ENCODE data around the gene FNDC10. TPM values are rescaled to one million over a fixed set of nuclear protein-coding genes. Genes with fewer than 3 reads are reported as not detected.
"Not testable (repeated sequence)": the region's sequence is repeated elsewhere in the genome, so short reads cannot be mapped to it uniquely, and the experiment has no call there.

The FNDC10 gene
- total RNA-seq, 2 donors from 2014 or later = 0.18 to 2.9 TPM

DNA sequence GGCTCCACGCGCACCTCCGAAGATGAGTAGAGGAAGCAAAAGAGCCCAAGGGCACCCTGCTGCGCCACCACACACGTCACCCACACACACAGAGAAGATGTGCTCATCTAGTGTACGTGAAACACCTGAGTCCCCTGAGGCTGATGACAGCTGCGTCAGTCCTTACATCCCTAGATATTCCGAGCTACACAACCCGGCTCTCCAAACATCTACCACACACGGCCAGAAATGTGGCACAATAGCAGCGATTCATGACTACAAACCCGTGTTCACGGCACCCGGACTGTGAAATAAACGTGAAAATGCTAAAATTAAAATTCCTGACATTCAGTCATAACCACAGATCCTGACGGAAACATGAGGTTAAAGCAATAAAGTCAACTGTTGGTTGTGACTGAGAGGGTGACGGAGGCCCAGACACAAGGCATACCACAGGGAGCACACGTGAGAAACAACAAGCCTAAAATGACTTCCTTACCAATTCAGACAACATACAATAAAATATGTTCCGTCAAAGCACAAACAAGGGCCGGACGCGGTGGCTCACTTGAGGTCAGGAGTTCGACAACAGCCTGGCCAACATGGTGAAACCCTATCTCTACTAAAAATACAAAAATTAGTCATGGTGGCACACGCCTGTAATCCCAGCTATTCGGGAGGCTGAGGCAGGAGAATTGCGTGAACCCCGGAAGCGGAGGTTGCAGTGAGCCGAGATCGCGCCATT lies 32.6 kb downstream of the FNDC10 start:
- Mint-ChIP-seq H3K36me3 (peaks cover 4 to 23% of the 10 kb centered on the region in 2 donors), H3K27ac (no peak overlapping the region), H3K9me3 (no peaks in the 10 kb centered on the region)
- ATAC-seq (no peak), DNase-seq (ENCODE audit: low spot score in 2 of 2) (no peak)

DNA sequence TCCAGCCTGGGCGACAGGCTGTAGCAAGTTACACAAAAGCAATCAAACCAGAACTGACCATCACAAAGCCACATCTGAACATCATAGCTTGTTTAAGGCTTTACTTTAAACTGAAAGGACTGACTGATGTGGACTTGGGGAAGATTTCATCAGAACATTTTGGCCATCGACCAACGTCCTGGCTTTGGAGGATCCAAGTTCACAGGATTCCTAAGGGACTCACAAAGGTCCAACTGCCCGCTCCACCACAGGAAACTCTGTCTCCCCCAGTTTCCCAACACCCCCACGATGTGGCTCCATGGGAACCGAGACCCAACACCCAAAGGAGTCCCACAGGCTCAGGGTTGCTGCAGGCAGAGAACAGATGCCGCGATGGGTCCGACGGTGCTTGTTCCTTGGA lies 34.6 kb downstream of the FNDC10 start:
- DNase-seq (ENCODE audit: low spot score in 2 of 2) (no peak), ATAC-seq (no peak)
- H3K27ac Mint-ChIP-seq = peak overlapping the region; percentile 44 to 64
- H3K36me3 Mint-ChIP-seq = peaks cover 4 to 25% of the 10 kb centered on the region in 2 donors
- no peaks in the 10 kb centered on the region for H3K9me3 Mint-ChIP-seq

DNA sequence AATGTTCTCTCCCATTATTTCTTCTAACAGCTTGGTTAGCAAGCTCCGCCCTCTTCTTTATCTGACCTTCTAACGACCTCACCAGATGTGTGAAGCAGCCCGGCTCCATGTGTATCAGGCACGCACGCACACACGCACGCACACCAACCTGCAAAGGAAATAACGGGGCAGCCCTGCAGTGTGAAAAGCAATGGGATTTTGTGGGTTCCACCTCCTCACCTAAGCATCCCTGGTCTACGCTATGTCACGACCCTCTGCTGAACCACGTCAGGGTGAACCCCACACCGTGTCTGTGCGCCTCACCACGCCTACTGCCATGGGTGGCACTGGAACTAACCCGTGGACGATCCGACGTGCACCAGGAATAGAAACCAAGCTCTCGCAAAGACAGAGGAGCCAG lies 35.7 kb downstream of the FNDC10 start:
- peaks cover 4 to 25% of the 10 kb centered on the region in 2 donors for H3K36me3 Mint-ChIP-seq
- ATAC-seq = no peak
- DNase-seq (ENCODE audit: low spot score in 2 of 2) = no peak
- H3K9me3 Mint-ChIP-seq = no peaks in the 10 kb centered on the region
- peak overlapping the region in 1 of 2 donors; percentile 77 for H3K27ac Mint-ChIP-seq

DNA sequence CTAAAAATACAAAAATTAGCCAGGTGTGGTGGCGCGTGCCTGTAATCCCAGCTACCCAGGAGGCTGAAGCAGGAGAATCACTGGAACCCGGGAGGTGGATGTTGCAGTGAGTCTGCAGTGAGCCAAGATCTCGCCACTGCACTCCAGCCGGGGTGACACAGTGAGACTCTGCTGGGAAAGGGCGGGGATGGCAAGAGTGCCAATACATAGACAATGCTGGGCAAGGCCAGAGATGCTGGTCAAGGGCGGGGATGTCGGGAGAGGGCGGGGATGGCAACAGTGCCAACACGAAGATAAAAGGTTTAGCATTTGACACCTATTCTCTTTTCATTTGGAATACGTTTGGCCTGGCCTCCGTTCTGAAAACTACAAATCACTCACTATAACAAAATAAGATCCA lies 36.2 kb downstream of the FNDC10 start:
- peaks cover 4 to 25% of the 10 kb centered on the region in 2 donors for H3K36me3 Mint-ChIP-seq
- ATAC-seq (no peak), DNase-seq (ENCODE audit: low spot score in 2 of 2) (no peak)

DNA sequence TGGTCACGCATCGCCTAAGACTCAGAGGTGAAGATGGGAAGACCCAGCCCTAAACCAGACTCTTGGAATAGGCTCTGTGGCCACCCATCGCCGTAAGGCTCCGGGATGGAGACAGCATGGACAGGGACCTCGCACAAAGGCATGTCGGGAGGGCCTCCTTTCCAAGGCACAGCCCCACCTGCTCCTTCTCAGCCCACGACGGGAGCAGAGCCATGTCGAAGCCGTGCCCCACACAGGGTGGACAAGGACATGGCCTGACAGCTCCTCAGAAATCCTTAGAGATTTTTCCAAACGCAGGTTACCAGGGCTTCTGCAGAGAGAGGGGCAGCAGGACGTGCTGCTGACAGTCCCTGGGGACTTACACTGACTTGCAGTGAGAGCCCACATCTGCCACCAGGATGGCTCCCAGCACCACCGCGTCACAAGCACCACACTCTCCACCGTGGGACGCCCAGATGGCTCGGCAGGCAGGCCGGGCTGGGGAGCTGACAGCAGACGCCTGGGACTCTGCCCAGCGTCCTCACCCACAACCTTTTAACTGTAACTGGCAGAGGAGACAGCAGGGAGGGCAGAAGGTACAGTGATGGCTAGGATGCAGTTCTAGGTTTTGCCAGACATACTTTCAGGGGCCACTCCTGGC lies 37.3 kb downstream of the FNDC10 start:
- Mint-ChIP-seq H3K36me3 (peaks cover 4 to 25% of the 10 kb centered on the region in 2 donors), H3K9me3 (no peaks in the 10 kb centered on the region), H3K27ac (peak overlapping the region in 1 of 2 donors; percentile 37)
- ATAC-seq (no peak), DNase-seq (ENCODE audit: low spot score in 2 of 2) (no peak)

More for the DNA sequence above, 36.2 kb downstream of the FNDC10 start:
- Mint-ChIP-seq H3K9me3 (no peaks in the 10 kb centered on the region), H3K27ac (no peak overlapping the region)

DNA sequence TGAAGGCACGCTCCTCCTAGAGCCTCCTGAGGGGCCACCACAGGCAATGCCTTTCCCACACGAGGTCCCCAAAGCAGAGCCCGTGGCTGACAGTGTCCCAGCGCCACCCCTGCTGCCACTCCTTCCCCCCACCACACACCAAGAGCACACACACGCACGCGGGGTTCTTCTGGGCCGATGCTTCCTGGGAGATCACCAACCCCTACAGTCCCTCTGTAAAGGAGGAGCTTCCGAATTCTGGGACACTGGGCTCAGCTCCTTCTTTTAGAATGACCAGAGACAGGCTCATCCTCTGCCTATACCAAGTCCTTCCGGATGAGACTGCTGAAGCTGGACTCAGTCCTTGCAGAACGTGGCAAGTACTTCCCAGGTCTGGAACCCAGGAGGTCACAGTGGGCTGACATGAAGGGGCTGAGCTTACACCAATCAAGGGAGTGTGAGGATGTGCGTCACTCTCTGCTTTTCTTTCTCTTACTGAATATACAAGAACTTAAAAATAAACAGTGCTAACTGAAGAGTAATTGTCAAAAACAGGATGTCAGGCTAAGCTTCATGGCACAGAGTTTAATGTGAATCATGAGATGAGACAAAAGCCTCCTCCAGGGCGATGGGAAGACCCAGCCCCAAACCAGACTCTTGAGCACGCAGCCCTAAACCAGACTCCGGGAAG lies 38.0 kb downstream of the FNDC10 start:
- peak overlapping the region; percentile 23 to 79 for H3K27ac Mint-ChIP-seq
- peaks cover 4 to 25% of the 10 kb centered on the region in 2 donors for H3K36me3 Mint-ChIP-seq
- H3K9me3 Mint-ChIP-seq = no peaks in the 10 kb centered on the region
- no peak for ATAC-seq
- DNase-seq (ENCODE audit: low spot score in 2 of 2) = no peak

DNA sequence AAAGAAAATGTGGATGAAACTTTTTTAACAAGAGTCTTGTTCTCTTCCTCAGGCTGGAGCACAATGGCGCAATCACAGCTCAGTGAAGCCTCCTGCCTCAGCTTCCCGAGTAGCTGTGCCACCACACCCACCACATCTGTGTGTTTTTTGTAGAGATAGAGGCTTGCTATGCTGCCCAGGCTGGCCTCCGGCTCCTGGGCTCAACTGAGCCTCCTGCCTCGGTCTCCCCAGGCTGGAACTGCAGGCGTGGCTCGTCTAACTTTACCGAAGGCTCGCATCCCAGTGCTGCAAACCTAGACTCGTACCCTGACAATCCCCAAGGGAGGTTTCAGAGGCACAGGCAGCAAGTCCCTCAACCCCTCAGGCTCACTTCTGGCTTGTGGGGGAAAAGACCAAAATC lies 39.8 kb downstream of the FNDC10 start:
- H3K27ac Mint-ChIP-seq = peak overlapping the region in 1 of 2 donors; percentile 84
- H3K36me3 Mint-ChIP-seq = peaks cover 4 to 20% of the 10 kb centered on the region in 2 donors
- no peak for DNase-seq (ENCODE audit: low spot score in 2 of 2)
- no peak for ATAC-seq
- no peaks in the 10 kb centered on the region for H3K9me3 Mint-ChIP-seq

DNA sequence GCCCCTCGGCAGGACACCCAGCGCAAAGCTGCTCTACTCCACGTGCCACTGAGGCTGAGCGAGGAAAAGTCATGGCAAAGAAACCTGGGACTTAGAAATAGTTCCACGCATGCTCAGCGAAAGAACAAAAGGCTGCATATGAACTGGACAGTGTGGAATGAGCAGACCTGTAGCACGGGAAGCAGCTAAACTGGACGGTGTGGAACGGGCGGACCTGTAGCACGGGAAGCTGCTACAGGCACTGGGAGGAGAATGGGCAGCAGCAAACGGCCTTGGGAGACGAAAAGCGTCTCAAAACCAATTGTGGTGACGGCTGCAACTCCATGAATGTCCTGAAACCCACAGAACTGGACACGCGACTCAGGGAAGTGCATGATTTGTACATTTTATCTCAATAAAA lies 40.9 kb downstream of the FNDC10 start:
- Mint-ChIP-seq H3K27ac (peak overlapping the region in 1 of 2 donors; percentile 62), H3K9me3 (no peaks in the 10 kb centered on the region), H3K36me3 (peaks cover 0 to 11% of the 10 kb centered on the region in 2 donors)
- no peak for DNase-seq (ENCODE audit: low spot score in 2 of 2)
- no peak for ATAC-seq

DNA sequence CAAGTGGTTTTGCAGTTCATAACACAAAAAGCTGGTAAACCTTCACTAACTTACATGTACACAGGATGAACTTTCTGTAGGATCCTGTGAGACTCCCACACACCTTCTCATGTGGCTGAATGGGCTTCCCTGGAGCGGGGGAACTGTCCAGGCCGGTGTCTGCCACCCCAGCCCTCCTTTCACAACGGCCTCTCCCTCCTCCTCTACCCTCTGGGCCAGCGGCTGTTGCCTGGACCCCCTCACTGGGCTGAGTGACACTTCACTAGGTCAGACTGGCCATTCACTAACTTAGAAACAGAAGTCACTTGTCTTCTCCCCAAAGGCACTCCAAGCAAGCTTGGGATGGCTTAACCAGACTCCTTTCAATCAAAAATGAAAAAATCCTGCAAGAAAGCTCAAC lies 41.3 kb downstream of the FNDC10 start:
- no peak for ATAC-seq
- no peaks in the 10 kb centered on the region for H3K9me3 Mint-ChIP-seq
- peaks cover 0 to 7% of the 10 kb centered on the region in 2 donors for H3K36me3 Mint-ChIP-seq
- H3K27ac Mint-ChIP-seq = peak overlapping the region in 1 of 2 donors; percentile 62
- no peak for DNase-seq (ENCODE audit: low spot score in 2 of 2)

DNA sequence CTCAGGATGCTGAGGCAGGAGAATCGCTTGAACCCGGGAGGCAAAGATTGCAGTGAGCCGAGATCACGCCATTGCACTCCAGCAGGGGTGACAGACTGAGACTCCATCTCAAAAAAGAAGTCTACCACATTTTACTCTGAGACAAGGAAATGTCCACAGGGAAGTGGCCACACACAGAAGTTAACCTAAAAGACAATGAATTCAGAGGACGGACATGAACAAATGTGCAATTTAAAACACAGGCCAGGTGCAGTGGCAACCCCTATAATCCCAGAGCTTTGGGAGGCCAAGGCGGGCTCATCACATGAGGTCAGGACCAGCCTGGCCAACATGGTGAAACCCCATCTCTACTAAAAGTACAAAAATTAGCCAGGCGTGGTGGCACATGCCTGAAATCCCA lies 42.2 kb downstream of the FNDC10 start:
- not testable (repeated sequence) for H3K36me3 Mint-ChIP-seq, ATAC-seq

DNA sequence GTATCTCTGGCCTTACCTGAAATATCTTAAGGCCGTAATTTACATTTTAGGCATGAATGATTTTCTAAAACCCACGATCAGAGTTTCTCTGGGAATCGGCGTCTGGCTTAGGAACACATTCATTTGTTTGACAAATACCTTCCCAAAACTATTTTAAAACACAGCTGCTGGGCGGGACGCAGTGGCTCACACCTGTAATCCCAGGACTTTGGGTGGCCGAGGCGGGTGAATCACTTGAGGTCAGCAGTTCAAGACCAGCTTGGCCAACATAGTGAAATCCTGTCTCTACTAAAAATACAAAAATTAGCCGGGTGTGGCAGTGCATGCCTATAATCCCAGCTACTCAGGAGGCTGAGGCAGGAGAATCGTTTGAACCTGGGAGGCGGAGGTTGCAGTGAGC lies 43.0 kb downstream of the FNDC10 start:
- not testable (repeated sequence) for H3K9me3 Mint-ChIP-seq

More for the DNA sequence above, 42.2 kb downstream of the FNDC10 start:
- H3K27ac Mint-ChIP-seq = peak overlapping the region in 1 of 2 donors; percentile 51
- not testable (repeated sequence) for DNase-seq (ENCODE audit: low spot score in 2 of 2); H3K9me3 Mint-ChIP-seq

DNA sequence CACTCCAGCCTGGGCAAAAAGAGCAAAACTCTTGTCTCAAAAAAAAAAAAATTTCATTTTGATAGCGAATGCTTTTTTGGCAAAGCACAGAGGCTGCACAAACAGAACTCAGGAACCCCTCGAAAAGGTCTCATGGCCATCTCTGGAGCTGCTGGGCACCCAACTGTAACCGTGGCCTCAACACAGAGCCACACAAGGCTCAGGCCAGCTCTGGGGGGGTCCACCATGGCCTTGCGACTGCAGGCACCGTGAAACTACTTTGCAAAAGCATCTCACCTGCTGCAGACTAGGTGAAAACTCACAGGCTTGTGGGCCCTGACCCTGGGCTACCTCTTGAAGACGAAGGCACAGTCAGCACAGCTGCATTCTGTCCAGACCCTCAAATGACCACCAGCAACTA lies 43.4 kb downstream of the FNDC10 start:
- DNase-seq (ENCODE audit: low spot score in 2 of 2) (no peak), ATAC-seq (no peak)
- H3K36me3 Mint-ChIP-seq = peaks cover 0 to 1% of the 10 kb centered on the region in 2 donors
- no peak overlapping the region for H3K27ac Mint-ChIP-seq
- no peaks in the 10 kb centered on the region for H3K9me3 Mint-ChIP-seq

More for the DNA sequence above, 43.0 kb downstream of the FNDC10 start:
- not testable (repeated sequence) for H3K36me3 Mint-ChIP-seq; ATAC-seq; DNase-seq (ENCODE audit: low spot score in 2 of 2); H3K27ac Mint-ChIP-seq

DNA sequence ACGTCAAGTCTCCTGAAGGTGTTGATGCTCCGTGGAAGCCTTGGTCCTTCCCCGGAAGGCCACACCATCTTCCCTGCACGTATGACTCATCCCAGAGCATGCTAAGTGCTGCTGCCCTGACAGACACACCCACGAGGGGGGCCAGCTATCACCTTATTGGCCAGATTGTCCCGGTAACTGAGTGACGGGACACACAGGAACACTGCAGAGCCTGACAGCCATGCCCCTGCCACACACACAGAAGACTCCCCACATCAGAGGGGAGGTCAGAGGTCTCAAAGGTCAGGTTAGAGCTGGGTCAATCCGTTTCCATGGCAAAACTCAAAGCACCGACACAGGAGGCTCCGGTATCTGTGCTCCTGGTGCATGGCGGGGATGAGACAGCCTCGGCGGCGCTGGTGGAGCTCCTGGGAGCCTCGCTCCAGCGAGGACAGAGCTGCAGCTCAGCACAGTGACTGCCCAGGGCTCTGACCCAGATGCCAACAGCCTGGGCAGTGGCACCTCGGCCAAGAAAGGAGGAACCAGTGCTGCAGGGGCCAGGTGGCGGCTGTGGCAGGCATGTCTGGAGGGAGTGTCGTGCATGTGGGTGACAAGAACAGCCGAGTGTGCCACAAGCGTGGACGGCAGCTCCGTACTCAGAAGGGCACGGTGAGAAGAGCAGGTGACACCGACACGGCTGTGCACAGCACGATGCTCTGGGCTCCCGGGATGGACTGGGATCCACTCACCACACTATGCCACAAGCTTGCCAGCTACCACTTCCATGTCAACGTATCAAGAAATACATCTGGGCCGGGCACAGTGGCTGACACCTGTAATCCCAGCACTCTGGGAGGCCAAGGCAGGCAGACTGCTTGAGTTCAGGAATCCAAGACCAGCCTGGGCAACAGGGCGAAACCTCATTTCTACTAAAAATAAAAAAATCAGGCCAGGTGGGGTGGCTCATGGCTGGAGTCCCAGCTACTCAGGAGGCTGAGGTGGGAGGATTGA lies 44.7 kb downstream of the FNDC10 start:
- DNase-seq (ENCODE audit: low spot score in 2 of 2) (no peak), ATAC-seq (peak in 1 of 2 donors; percentile 9)
- Mint-ChIP-seq H3K36me3 (no peaks in the 10 kb centered on the region), H3K27ac (peak overlapping the region; percentile 71 to 94), H3K9me3 (no peaks in the 10 kb centered on the region)

DNA sequence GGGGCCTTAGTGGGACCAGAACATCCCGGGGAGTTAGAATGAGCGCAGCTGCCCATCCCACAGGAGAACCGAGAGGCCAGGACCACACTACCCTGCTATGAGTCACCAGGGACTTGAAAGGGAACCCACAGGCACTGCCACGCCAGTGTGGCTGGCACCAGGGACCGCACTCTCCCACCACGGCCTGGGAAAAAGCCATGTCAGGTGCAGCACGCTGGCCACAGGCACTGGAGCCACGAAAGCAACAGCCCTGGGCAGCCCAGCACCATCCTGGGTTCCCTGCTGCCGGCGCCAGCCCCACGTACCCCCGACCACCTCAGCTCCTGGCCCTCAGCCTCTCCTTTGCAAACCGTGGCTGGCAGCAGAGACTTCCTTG lies 45.4 kb downstream of the FNDC10 start:
- Mint-ChIP-seq H3K27ac (peak overlapping the region; percentile 68 to 71), H3K9me3 (no peaks in the 10 kb centered on the region), H3K36me3 (no peaks in the 10 kb centered on the region)
- ATAC-seq (peak in 1 of 2 donors; percentile 51), DNase-seq (ENCODE audit: low spot score in 2 of 2) (no peak)

DNA sequence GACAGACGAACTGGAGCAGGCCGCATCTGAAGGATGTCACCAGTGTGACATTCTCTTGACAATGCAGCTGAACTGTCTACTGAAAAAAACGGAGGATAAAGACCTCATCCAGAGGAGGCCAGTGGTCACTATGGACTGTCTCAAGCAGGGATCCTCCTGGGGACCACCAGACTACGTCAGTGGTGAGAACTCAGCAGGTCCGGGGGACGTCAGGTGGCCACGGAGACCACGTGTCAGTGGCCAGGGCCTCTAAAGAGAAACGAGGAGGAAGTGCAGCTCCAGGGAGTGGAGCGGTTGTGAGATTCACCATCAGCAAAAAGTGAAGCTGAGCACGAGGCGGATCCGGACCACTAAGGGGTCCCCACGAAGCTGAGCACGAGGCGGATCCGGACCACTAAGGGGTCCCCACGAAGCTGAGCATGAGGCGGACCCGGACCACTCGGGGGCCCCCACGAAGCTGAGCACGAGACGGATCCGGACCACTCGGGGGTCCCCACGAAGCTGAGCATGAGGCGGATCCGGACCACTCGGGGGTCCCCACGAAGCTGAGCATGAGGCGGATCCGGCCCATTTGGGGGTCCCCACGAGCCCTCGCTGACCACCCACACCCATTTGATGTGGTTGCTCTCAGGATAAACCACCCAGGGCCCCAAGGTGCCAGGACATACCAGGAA lies 46.0 kb downstream of the FNDC10 start:
- Mint-ChIP-seq H3K36me3 (no peaks in the 10 kb centered on the region), H3K9me3 (no peaks in the 10 kb centered on the region), H3K27ac (no peak overlapping the region)
- ATAC-seq = no peak
- DNase-seq (ENCODE audit: low spot score in 2 of 2) = no peak

DNA sequence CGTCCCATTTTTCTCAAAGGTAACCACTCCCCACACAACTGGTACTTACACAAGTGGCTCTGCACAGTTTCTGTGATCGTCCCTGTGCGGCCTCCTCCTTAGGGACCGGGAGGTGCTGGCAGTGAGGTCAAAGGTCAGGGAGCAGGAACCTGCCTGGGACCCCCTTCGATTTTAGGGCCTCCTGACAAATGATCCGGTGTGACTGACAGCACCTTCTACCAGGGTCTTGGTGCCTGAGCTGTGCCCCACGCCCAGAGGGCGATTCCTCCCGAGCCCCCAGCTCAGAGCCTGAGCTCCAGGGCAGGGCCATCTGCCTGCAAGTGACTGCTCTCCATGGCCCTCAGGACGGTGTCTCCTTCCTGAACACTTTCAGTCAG lies 47.7 kb downstream of the FNDC10 start:
- DNase-seq (ENCODE audit: low spot score in 2 of 2) (no peak), ATAC-seq (no peak)
- Mint-ChIP-seq H3K9me3 (no peaks in the 10 kb centered on the region), H3K27ac (peak overlapping the region in 1 of 2 donors; percentile 64), H3K36me3 (no peaks in the 10 kb centered on the region)

Data from activated naive CD4-positive, alpha-beta T cell treated with anti-CD3 and anti-CD28 coated beads, Interleukin-2, amount 50 U/mL, for 72 hours (primary cell).